Upper lobe of left lung (tissue), 6 donors: ENCODE results near the gene ZNF732. TPM values are rescaled to one million over a fixed set of nuclear protein-coding genes. Genes with fewer than 3 reads are reported as not detected.

Source experiments
- ATAC-seq, 2 donors: fragments of 200-7000 bp; cut with Tn5 transposase; one replicate each; pipeline ENCODE4 v1.9.1; 2022; ENCODE audit warnings: mild to moderate bottlenecking in 2 of 2, moderate library complexity in 2 of 2; ENCODE audit not compliant: low FRiP score in 2 of 2
- DNase-seq, 2 donors: peaks; one replicate each; pipeline ENCODE4 v3.0.0-alpha.2; 2019 to 2020
- H3K27ac ChIP-seq, 4 donors: fragments of 200-600 bp; sonication (generic); one replicate each; pipeline ENCODE4 v1.5.1; 2016 to 2019
- H3K27me3 ChIP-seq, 4 donors: fragments of 200-600 bp; sonication (generic); one replicate each; pipeline ENCODE4 v1.5.1; 2017 to 2019
- H3K36me3 ChIP-seq, 4 donors: fragments of 200-600 bp; sonication (generic); one replicate each; pipeline ENCODE4 v1.5.1; 2016 to 2019
- H3K4me1 ChIP-seq, 4 donors: fragments of 200-600 bp; sonication (generic); one replicate each; pipeline ENCODE4 v1.5.1; 2018 to 2019
- H3K4me3 ChIP-seq, 4 donors: fragments of 200-600 bp; sonication (generic); one replicate each; pipeline ENCODE4 v1.5.1; 2017 to 2019; ENCODE audit warnings: mild to moderate bottlenecking in 2 of 4, moderate library complexity in 1 of 4
- H3K9me3 ChIP-seq, 4 donors: fragments of 200-600 bp; sonication (generic); one replicate each; pipeline ENCODE4 v1.5.1; 2018 to 2019
- CTCF ChIP-seq, 6 experiments: fragments of 450-650 bp in 4 of 6; fragments of 200-600 bp in 2 of 6; sonication (generic) in 2 of 6; IDR thresholded peaks; one replicate each; pipeline ENCODE4 v1.5.1; 2016 to 2019; ENCODE audit warnings: antibody characterized with exemption in 6 of 6
- EP300 ChIP-seq, 4 donors: sonication (generic); formaldehyde crosslinking; IDR thresholded peaks; one replicate each; pipeline ENCODE4 v1.5.1; 2017; ENCODE audit warnings: antibody characterized with exemption in 4 of 4, control low read depth in 2 of 4
- POLR2A ChIP-seq, 4 donors: fragments of 450-650 bp; IDR thresholded peaks; one replicate each; pipeline ENCODE4 v1.5.1; 2016 to 2017; ENCODE audit warnings: antibody characterized with exemption in 4 of 4, mild to moderate bottlenecking in 2 of 4
- POLR2AphosphoS5 ChIP-seq, 2 donors: sonication (generic); formaldehyde crosslinking; IDR thresholded peaks; one replicate each; pipeline ENCODE4 v1.5.1; 2017; ENCODE audit warnings: antibody characterized with exemption in 2 of 2
- WGBS, 2 donors: methylation state at CpG; one replicate each; pipeline ENCODE4 v1.1.5; 2017 to 2018; 5-methylcytosine and 5-hydroxymethylcytosine counted together
- small RNA-seq, 4 donors: library from RNA; depleted of rRNA; stranded (forward); fragments of <200 nt; gene quantifications; one replicate each; pipeline ENCODE3, GENCODE V24; 2016
- total RNA-seq, 6 donors: library from RNA; depleted of rRNA in 4 of 6; stranded (reverse); fragments of >200 nt in 4 of 6; gene quantifications; one replicate each; pipeline versions ENCODE4 v1.1.0 to v1.2.1, GENCODE V29; 2016 to 2021
- donor health status: DM: no; HTN: no; CAD: no; lungs with moderate emphysema.
- donor health status: DM: no; HTN: yes; CAD: no; lungs with severe emphysema.

The ZNF732 gene
- total RNA-seq, 6 donors from 2014 or later, result 0.13 to 0.15 TPM; not detected in 4

DNA sequence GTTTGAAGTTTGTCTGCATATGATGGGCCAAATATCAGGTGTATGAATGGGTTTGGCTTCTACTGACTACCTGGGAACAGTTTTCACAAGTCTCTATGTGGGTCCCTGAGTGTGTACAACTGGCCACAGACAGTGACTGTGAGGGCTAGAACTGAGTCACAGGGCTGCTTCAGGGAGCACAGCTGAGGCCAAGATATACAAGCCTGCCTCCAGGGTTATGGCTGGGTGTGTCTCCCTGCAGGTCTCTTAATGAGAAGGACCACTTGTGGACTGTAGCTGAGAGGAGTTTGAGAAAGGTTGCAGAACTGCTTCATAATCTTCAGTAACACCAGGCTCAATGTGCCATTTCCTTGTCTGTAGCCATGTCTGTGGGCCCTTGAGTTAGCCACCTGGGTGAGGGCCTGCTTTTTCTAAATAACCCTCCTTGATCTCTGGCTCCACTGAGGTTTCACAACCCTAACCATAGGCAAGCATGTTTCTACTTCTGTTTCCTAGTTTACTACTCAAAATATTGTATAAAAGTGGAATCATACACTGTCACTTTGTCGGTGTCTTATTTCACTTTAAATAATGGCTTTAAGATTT is 81.3 kb downstream of the ZNF732 start:
- no peak overlapping the region for H3K4me3 ChIP-seq
- peaks cover 0 to 34% (median 2%) of the 10 kb centered on the region in 4 donors for H3K9me3 ChIP-seq
- 89 to 94% methylated on average over 1 of the region's 1 CpG for WGBS, 2 donors
- H3K27ac ChIP-seq, result no peak overlapping the region
- DNase-seq (no peak), ATAC-seq (no peak)
- no peaks in the 10 kb centered on the region for H3K27me3 ChIP-seq
- H3K4me1 ChIP-seq, result no peaks in the 10 kb centered on the region
- no peaks in the 10 kb centered on the region for H3K36me3 ChIP-seq
- TF ChIP-seq EP300 (IDR thresholded peaks at IDR 0.05) (no peak), POLR2A (IDR thresholded peaks at IDR 0.05) (no peak), CTCF (IDR thresholded peaks at IDR 0.05) (no peak), POLR2AphosphoS5 (IDR thresholded peaks at IDR 0.05) (no peak)

Small RNAs within 50 kb of the gene (small RNA-seq; reads per million reads assigned to genes)
- 0 reads per million in 4 donors for gene AC079140.2
- 0 reads per million in 4 donors for gene MIR571

Other genes starting within 250 kb of the ZNF732 start
- 10 to 100 TPM in 2 of 6 donors, 1 to 10 TPM in 4; 4.7 to 15.7 (median 5.8) TPM for gene ZNF718, start 181.0 kb downstream of the ZNF732 start, total RNA-seq
- 10 to 100 TPM; 11.8 to 62.9 (median 17.3) TPM for gene ZNF141, start 32.3 kb upstream of the ZNF732 start, total RNA-seq
- 10 to 100 TPM; 13.2 to 59.7 (median 24.7) TPM for gene ZNF721, start 193.7 kb upstream of the ZNF732 start, total RNA-seq
- 100 to 1,000 TPM in 2 of 6 donors, 10 to 100 TPM in 4; 49.3 to 125 (median 70.5) TPM for gene PIGG, start 193.7 kb upstream of the ZNF732 start, total RNA-seq